Measurements from ENCODE around the gene CAPN6. TPM values are rescaled to one million over a fixed set of nuclear protein-coding genes. Genes with fewer than 3 reads are reported as not detected.

CAPN6 gene
- total and polyA plus RNA-seq, 2 donors (not counting 3 experiments of a cell fraction or from before 2014, with no cell fraction given): not detected

- dilution Hi-C loops (cut with MboI; ENCODE audit: extremely low pct_ligation_motif_present, low sequenced_read_pairs) (no loop called here), intact Hi-C loops (cut with micrococcal nuclease) (no loop called here)
- Histone ChIP-seq H3K9ac (replicated peaks; ENCODE audit: extremely low read depth, insufficient read depth, low read length) (no peak overlapping the region), H3K36me3 (ENCODE audit: control insufficient read depth in 2 of 2, extremely low read depth in 1 of 2, insufficient read depth in 2 of 2, low read length in 2 of 2) (no peaks in the 10 kb centered on the region), H3K27ac (ENCODE audit: insufficient read depth, low read depth, low read length) (no peak overlapping the region), H3K4me2 (ENCODE audit: insufficient read depth, low read length) (no peak overlapping the region), H3K9me1 (replicated peaks; ENCODE audit: control insufficient read depth, extremely low read depth, insufficient read depth, low read length) (no peaks in the 10 kb centered on the region), H4K20me1 (replicated peaks; ENCODE audit: control insufficient read depth, extremely low read depth, insufficient read depth, low read length) (no peaks in the 10 kb centered on the region), H3K4me3 (replicated peaks in 1 of 3; ENCODE audit: insufficient read depth in 1 of 3, low read depth in 1 of 3, low read length in 3 of 3) (no peak overlapping the region), H3K9me3 (replicated peaks; ENCODE audit: control insufficient read depth, insufficient read depth, low read length) (no peaks in the 10 kb centered on the region), H2AFZ (ENCODE audit: low read depth, low read length) (no peak overlapping the region), H3K4me1 (ENCODE audit: control insufficient read depth, extremely low read depth, insufficient read depth, low read length) (no peaks in the 10 kb centered on the region), H3K79me2 (ENCODE audit: control insufficient read depth, insufficient read depth, low read length) (no peaks in the 10 kb centered on the region), H3K27me3 (ENCODE audit: control insufficient read depth in 2 of 2, insufficient read depth in 2 of 2, low read length in 2 of 2) (no peaks in the 10 kb centered on the region)
- DNase-seq (ENCODE audit: low read depth, low spot score) (no peak), FAIRE-seq (no peak)
- TF ChIP-seq POLR2A (IDR thresholded peaks at IDR 0.05; ENCODE audit: low read depth, low read length) (no peak), POLR2AphosphoS5 (IDR thresholded peaks at IDR 0.05; ENCODE audit: insufficient read depth, low read depth, low read length) (no peak), EZH2 (IDR thresholded peaks at IDR 0.05; ENCODE audit: borderline replicate concordance, low read depth, low read length, severe bottlenecking) (no peak)
- ChIA-PET POLR2A (no interaction called here), CTCF (no interaction called here)
- no TSS peak for BruUV-seq (replicated peaks)
Observed at GRCh38 chrX:111284631-111285293, 14.5 kb upstream of the CAPN6 start.

- Histone ChIP-seq H3K9me3 (replicated peaks; ENCODE audit: control insufficient read depth, insufficient read depth, low read length) (no peaks in the 10 kb centered on the region), H4K20me1 (replicated peaks; ENCODE audit: control insufficient read depth, extremely low read depth, insufficient read depth, low read length) (no peaks in the 10 kb centered on the region), H2AFZ (ENCODE audit: low read depth, low read length) (no peak overlapping the region), H3K27me3 (ENCODE audit: control insufficient read depth in 2 of 2, insufficient read depth in 2 of 2, low read length in 2 of 2) (no peaks in the 10 kb centered on the region), H3K79me2 (ENCODE audit: control insufficient read depth, insufficient read depth, low read length) (no peaks in the 10 kb centered on the region), H3K4me1 (ENCODE audit: control insufficient read depth, extremely low read depth, insufficient read depth, low read length) (no peaks in the 10 kb centered on the region), H3K27ac (ENCODE audit: insufficient read depth, low read depth, low read length) (no peak overlapping the region), H3K9me1 (replicated peaks; ENCODE audit: control insufficient read depth, extremely low read depth, insufficient read depth, low read length) (no peaks in the 10 kb centered on the region), H3K4me3 (replicated peaks in 1 of 3; ENCODE audit: insufficient read depth in 1 of 3, low read depth in 1 of 3, low read length in 3 of 3) (no peak overlapping the region), H3K9ac (replicated peaks; ENCODE audit: extremely low read depth, insufficient read depth, low read length) (no peak overlapping the region), H3K36me3 (ENCODE audit: control insufficient read depth in 2 of 2, extremely low read depth in 1 of 2, insufficient read depth in 2 of 2, low read length in 2 of 2) (no peaks in the 10 kb centered on the region), H3K4me2 (ENCODE audit: insufficient read depth, low read length) (no peak overlapping the region)
- BruUV-seq (replicated peaks): no TSS peak
- CTCF ChIA-PET: no interaction called here
- POLR2A ChIA-PET: no interaction called here
- FAIRE-seq (no peak), DNase-seq (ENCODE audit: low read depth, low spot score) (no peak)
- TF ChIP-seq EZH2 (IDR thresholded peaks at IDR 0.05; ENCODE audit: borderline replicate concordance, low read depth, low read length, severe bottlenecking) (no peak), POLR2A (IDR thresholded peaks at IDR 0.05; ENCODE audit: low read depth, low read length) (no peak), MAX (IDR thresholded peaks at IDR 0.05; ENCODE audit: insufficient read depth, insufficient read length) (no peak), POLR2AphosphoS5 (IDR thresholded peaks at IDR 0.05; ENCODE audit: insufficient read depth, low read depth, low read length) (no peak), JUN (IDR thresholded peaks at IDR 0.05; ENCODE audit: borderline replicate concordance, insufficient read depth, insufficient read length, low read depth) (no peak), CTCF (IDR thresholded peaks at IDR 0.05; ENCODE audit: extremely low read depth in 1 of 2, insufficient read depth in 1 of 2, low read depth in 1 of 2, low read length in 2 of 2) (no peak), GATA2 (IDR thresholded peaks at IDR 0.05; ENCODE audit: insufficient read depth, insufficient read length, low read depth, low read length) (no peak), FOS (IDR thresholded peaks at IDR 0.05; ENCODE audit: borderline replicate concordance, insufficient read depth, low read length) (no peak), MYC (IDR thresholded peaks at IDR 0.05; ENCODE audit: low read depth, low read length) (no peak)
- dilution Hi-C loops (cut with MboI; ENCODE audit: extremely low pct_ligation_motif_present, low sequenced_read_pairs) (no loop called here), intact Hi-C loops (cut with micrococcal nuclease) (no loop called here)
Observed at GRCh38 chrX:111283446-111283845, 13.2 kb upstream of the CAPN6 start.

Measured in endothelial cell of umbilical vein (primary cell).